ENCODE results near the gene IPMK. TPM values are rescaled to one million over a fixed set of nuclear protein-coding genes. Genes with fewer than 3 reads are reported as not detected.
A peak's percentile ranks its signal among the peaks of the same experiment; 100 is the strongest.

IPMK gene
- total RNA-seq, 1 experiment from 2014 or later, result 5.2 TPM

GRCh38 chr10:58184120-58184670, 83.5 kb downstream of the IPMK start:
- no peak for DNase-seq (ENCODE audit: unreplicated experiment)
- H3K27me3 Mint-ChIP-seq (ENCODE audit: insufficient read depth, unreplicated experiment), result no peaks in the 10 kb centered on the region
- intact Hi-C loops (cut with micrococcal nuclease), result no loop called here
- POLR2A ChIA-PET, result interaction anchor here (1.0 to 1.3 kb wide), 2 partner anchors 82 to 107 kb away, joined by 3 to 4 read pairs; no protein-coding TSS in a partner anchor
- no peaks in the 10 kb centered on the region for H3K9me3 Mint-ChIP-seq (ENCODE audit: unreplicated experiment)
- H3K27ac Mint-ChIP-seq (ENCODE audit: low read depth, unreplicated experiment), result no peak overlapping the region
- no peak for TF ChIP-seq CTCF (IDR thresholded peaks at IDR 0.05; ENCODE audit: unreplicated experiment)
- BruUV-seq (replicated peaks), result no TSS peak
- peaks cover 19% of the 10 kb centered on the region for H3K4me1 Mint-ChIP-seq (ENCODE audit: insufficient read depth, unreplicated experiment)
- CTCF ChIA-PET, result interaction anchor here (1.1 to 2.3 kb wide), 3 partner anchors 13 to 115 kb away, joined by 3 to 9 read pairs (median 7); no protein-coding TSS in a partner anchor
- no peaks in the 10 kb centered on the region for H3K36me3 Mint-ChIP-seq (ENCODE audit: insufficient read depth, unreplicated experiment)
- H3K4me3 Mint-ChIP-seq (ENCODE audit: unreplicated experiment), result no peak overlapping the region

- BruUV-seq (replicated peaks), result no TSS peak
- intact Hi-C loops (cut with micrococcal nuclease), result no loop called here
Observed at GRCh38 chr10:58180666-58181065, 87.0 kb downstream of the IPMK start.

GRCh38 chr10:58179238-58179637, 88.5 kb downstream of the IPMK start:
- no TSS peak for BruUV-seq (replicated peaks)
- intact Hi-C loops (cut with micrococcal nuclease), result loop anchor here (5.0 kb wide), 1 partner anchor 208 kb away; the partner anchor contains the start of gene TFAM
- Mint-ChIP-seq H3K27ac (ENCODE audit: low read depth, unreplicated experiment) (no peak overlapping the region), H3K4me3 (ENCODE audit: unreplicated experiment) (no peak overlapping the region), H3K36me3 (ENCODE audit: insufficient read depth, unreplicated experiment) (no peaks in the 10 kb centered on the region), H3K9me3 (ENCODE audit: unreplicated experiment) (no peaks in the 10 kb centered on the region), H3K27me3 (ENCODE audit: insufficient read depth, unreplicated experiment) (no peaks in the 10 kb centered on the region), H3K4me1 (ENCODE audit: insufficient read depth, unreplicated experiment) (peaks cover 20% of the 10 kb centered on the region)
- peak; percentile 43 for DNase-seq (ENCODE audit: unreplicated experiment)
- ChIA-PET CTCF (interaction anchor here (0.6 to 7.1 kb wide), 15 partner anchors 10 to 589 kb away, joined by 3 to 198 read pairs (median 5); no protein-coding TSS in a partner anchor), POLR2A (interaction anchor here (0.6 to 6.1 kb wide), 8 partner anchors 58 to 258 kb away, joined by 3 to 45 read pairs (median 8); partner anchors contain the start of genes CISD1 and IPMK)
- TF ChIP-seq CTCF (IDR thresholded peaks at IDR 0.05; ENCODE audit: unreplicated experiment), result no peak

More at GRCh38 chr10:58180666-58181065, 87.0 kb downstream of the IPMK start:
- no peaks in the 10 kb centered on the region for H3K36me3 Mint-ChIP-seq (ENCODE audit: insufficient read depth, unreplicated experiment)
- POLR2A ChIA-PET, result interaction anchor here (0.8 to 6.1 kb wide), 5 partner anchors 57 to 207 kb away, joined by 3 to 45 read pairs (median 9); partner anchors contain the start of genes CISD1 and IPMK
- CTCF ChIA-PET, result interaction anchor here (0.6 to 7.1 kb wide), 6 partner anchors 9 to 349 kb away, joined by 3 to 198 read pairs (median 6); no protein-coding TSS in a partner anchor
- H3K27me3 Mint-ChIP-seq (ENCODE audit: insufficient read depth, unreplicated experiment), result no peaks in the 10 kb centered on the region
- no peak for TF ChIP-seq CTCF (IDR thresholded peaks at IDR 0.05; ENCODE audit: unreplicated experiment)
- peaks cover 20% of the 10 kb centered on the region for H3K4me1 Mint-ChIP-seq (ENCODE audit: insufficient read depth, unreplicated experiment)
- H3K27ac Mint-ChIP-seq (ENCODE audit: low read depth, unreplicated experiment), result peak overlapping the region; percentile 21
- DNase-seq (ENCODE audit: unreplicated experiment), result peak; percentile 36
- no peak overlapping the region for H3K4me3 Mint-ChIP-seq (ENCODE audit: unreplicated experiment)
- H3K9me3 Mint-ChIP-seq (ENCODE audit: unreplicated experiment), result no peaks in the 10 kb centered on the region

- ChIA-PET POLR2A (interaction anchor here (0.6 to 6.1 kb wide), 9 partner anchors 26 to 258 kb away, joined by 3 to 45 read pairs (median 5); partner anchors contain the start of genes CISD1 and IPMK), CTCF (interaction anchor here (0.6 to 7.1 kb wide), 20 partner anchors 11 to 589 kb away, joined by 3 to 198 read pairs (median 4); partner anchors contain the start of gene CISD1)
- intact Hi-C loops (cut with micrococcal nuclease), result loop anchor here (5.0 kb wide), 1 partner anchor 208 kb away; the partner anchor contains the start of gene TFAM
- BruUV-seq (replicated peaks), result no TSS peak
- DNase-seq (ENCODE audit: unreplicated experiment), result peak; percentile 34
- H3K27me3 Mint-ChIP-seq (ENCODE audit: insufficient read depth, unreplicated experiment), result no peaks in the 10 kb centered on the region
- TF ChIP-seq CTCF (IDR thresholded peaks at IDR 0.05; ENCODE audit: unreplicated experiment), result no peak
- peaks cover 20% of the 10 kb centered on the region for H3K4me1 Mint-ChIP-seq (ENCODE audit: insufficient read depth, unreplicated experiment)
- no peaks in the 10 kb centered on the region for H3K36me3 Mint-ChIP-seq (ENCODE audit: insufficient read depth, unreplicated experiment)
- H3K9me3 Mint-ChIP-seq (ENCODE audit: unreplicated experiment), result no peaks in the 10 kb centered on the region
- H3K4me3 Mint-ChIP-seq (ENCODE audit: unreplicated experiment), result no peak overlapping the region
- H3K27ac Mint-ChIP-seq (ENCODE audit: low read depth, unreplicated experiment), result no peak overlapping the region
Observed at GRCh38 chr10:58178811-58179210, 88.9 kb downstream of the IPMK start.
